ENCODE measurements around the gene PLCL1. TPM values are rescaled to one million over a fixed set of nuclear protein-coding genes. Genes with fewer than 3 reads are reported as not detected.
"Not testable (repeated sequence)": the region's sequence is repeated elsewhere in the genome, so short reads cannot be mapped to it uniquely, and the experiment has no call there.

PLCL1 gene
- total RNA-seq, 1 donor from 2014 or later = 93.3 TPM

- no peak for DNase-seq
- ATAC-seq (ENCODE audit: poor library complexity) = no peak
- intact Hi-C loops (cut with DNase I) = no loop called here
Measured at GRCh38 chr2:198143793-198144192, 339.4 kb downstream of the PLCL1 start.

GRCh38 chr2:198144660-198145059, 340.3 kb downstream of the PLCL1 start:
- ATAC-seq (ENCODE audit: poor library complexity) = no peak

GRCh38 chr2:198146346-198146940, 342.1 kb downstream of the PLCL1 start:
- no peak for ATAC-seq (ENCODE audit: poor library complexity)
- intact Hi-C loops (cut with DNase I) = no loop called here

More at GRCh38 chr2:198144660-198145059, 340.3 kb downstream of the PLCL1 start:
- intact Hi-C loops (cut with DNase I) = no loop called here
- DNase-seq = no peak

GRCh38 chr2:198157314-198157713, 352.9 kb downstream of the PLCL1 start:
- intact Hi-C loops (cut with DNase I) = no loop called here
- ATAC-seq (ENCODE audit: poor library complexity) = no peak
- DNase-seq = no peak

More at GRCh38 chr2:198146346-198146940, 342.1 kb downstream of the PLCL1 start:
- DNase-seq = no peak

- intact Hi-C loops (cut with DNase I) = no loop called here
- no peak for DNase-seq
- ATAC-seq (ENCODE audit: poor library complexity) = no peak
Measured at GRCh38 chr2:198161151-198161550, 356.8 kb downstream of the PLCL1 start.

- DNase-seq (no peak), ATAC-seq (ENCODE audit: poor library complexity) (no peak)
- intact Hi-C loops (cut with DNase I) = no loop called here
Measured at GRCh38 chr2:198162276-198162675, 357.9 kb downstream of the PLCL1 start.

- intact Hi-C loops (cut with DNase I) = no loop called here
- DNase-seq (no peak), ATAC-seq (ENCODE audit: poor library complexity) (peak; percentile 63)
Measured at GRCh38 chr2:198164843-198165242, 360.4 kb downstream of the PLCL1 start.

- ATAC-seq (ENCODE audit: poor library complexity) (no peak), DNase-seq (no peak)
Measured at GRCh38 chr2:198165289-198165688, 360.9 kb downstream of the PLCL1 start.

GRCh38 chr2:198167346-198167745, 363.0 kb downstream of the PLCL1 start:
- no peak for ATAC-seq (ENCODE audit: poor library complexity)
- no peak for DNase-seq
- intact Hi-C loops (cut with DNase I) = no loop called here

More at GRCh38 chr2:198165289-198165688, 360.9 kb downstream of the PLCL1 start:
- intact Hi-C loops (cut with DNase I) = no loop called here

GRCh38 chr2:198168651-198169050, 364.3 kb downstream of the PLCL1 start:
- ATAC-seq (ENCODE audit: poor library complexity) = no peak
- DNase-seq = no peak
- intact Hi-C loops (cut with DNase I) = no loop called here

GRCh38 chr2:198173242-198173641, 368.8 kb downstream of the PLCL1 start:
- intact Hi-C loops (cut with DNase I) = no loop called here
- ATAC-seq (ENCODE audit: poor library complexity) = no peak
- no peak for DNase-seq

- DNase-seq (no peak), ATAC-seq (ENCODE audit: poor library complexity) (no peak)
- intact Hi-C loops (cut with DNase I) = no loop called here
Measured at GRCh38 chr2:198173864-198174263, 369.5 kb downstream of the PLCL1 start.

- intact Hi-C loops (cut with DNase I) = no loop called here
- no peak for DNase-seq
Measured at GRCh38 chr2:198175271-198175670, 370.9 kb downstream of the PLCL1 start.

GRCh38 chr2:198177040-198177439, 372.6 kb downstream of the PLCL1 start:
- ATAC-seq (ENCODE audit: poor library complexity) (no peak), DNase-seq (no peak)
- intact Hi-C loops (cut with DNase I) = no loop called here

More at GRCh38 chr2:198175271-198175670, 370.9 kb downstream of the PLCL1 start:
- no peak for ATAC-seq (ENCODE audit: poor library complexity)

GRCh38 chr2:198178766-198179165, 374.4 kb downstream of the PLCL1 start:
- intact Hi-C loops (cut with DNase I) = no loop called here
- no peak for DNase-seq
- ATAC-seq (ENCODE audit: poor library complexity) = no peak

GRCh38 chr2:198186257-198186656, 381.9 kb downstream of the PLCL1 start:
- no peak for DNase-seq
- no peak for ATAC-seq (ENCODE audit: poor library complexity)
- intact Hi-C loops (cut with DNase I) = no loop called here

GRCh38 chr2:198187841-198188240, 383.4 kb downstream of the PLCL1 start:
- intact Hi-C loops (cut with DNase I) = no loop called here

GRCh38 chr2:198188982-198189381, 384.6 kb downstream of the PLCL1 start:
- ATAC-seq (ENCODE audit: poor library complexity) (no peak), DNase-seq (no peak)
- intact Hi-C loops (cut with DNase I) = no loop called here

More at GRCh38 chr2:198187841-198188240, 383.4 kb downstream of the PLCL1 start:
- DNase-seq (no peak), ATAC-seq (ENCODE audit: poor library complexity) (no peak)

GRCh38 chr2:198191651-198192050, 387.3 kb downstream of the PLCL1 start:
- no peak for DNase-seq

GRCh38 chr2:198196556-198196955, 392.2 kb downstream of the PLCL1 start:
- ATAC-seq (ENCODE audit: poor library complexity); intact Hi-C loops (cut with DNase I); DNase-seq: not testable (repeated sequence)

More at GRCh38 chr2:198191651-198192050, 387.3 kb downstream of the PLCL1 start:
- intact Hi-C loops (cut with DNase I) = no loop called here
- ATAC-seq (ENCODE audit: poor library complexity) = no peak
